GM19238 (cell line): ENCODE results near the gene LAMA5.

Experiments used
- DNase-seq: peaks from one replicate; pipeline ENCODE4 v3.0.0; 2011; ENCODE audit warnings: low spot score; ENCODE audit not compliant: insufficient read length

The LAMA5 gene

GRCh38 chr20:62317167-62317655, 49.9 kb downstream of the LAMA5 start:
- DNase-seq: no peak

- no peak for DNase-seq
These were observed 50.6 kb downstream of the LAMA5 start for GRCh38 chr20:62316331-62317166.

GRCh38 chr20:62315773-62316172, 51.3 kb downstream of the LAMA5 start:
- DNase-seq: no peak

GRCh38 chr20:62314711-62315302, 52.3 kb downstream of the LAMA5 start:
- no peak for DNase-seq

GRCh38 chr20:62314339-62314638, 52.8 kb downstream of the LAMA5 start:
- no peak for DNase-seq

GRCh38 chr20:62313460-62314338, 53.4 kb downstream of the LAMA5 start:
- no peak for DNase-seq

GRCh38 chr20:62313021-62313420, 54.1 kb downstream of the LAMA5 start:
- DNase-seq: no peak

- no peak for DNase-seq
These were observed 54.5 kb downstream of the LAMA5 start for GRCh38 chr20:62312662-62312977.

- no peak for DNase-seq
These were observed 55.1 kb downstream of the LAMA5 start for GRCh38 chr20:62311832-62312661.

GRCh38 chr20:62311150-62311549, 56.0 kb downstream of the LAMA5 start:
- DNase-seq: no peak

- DNase-seq: no peak
These were observed 56.4 kb downstream of the LAMA5 start for GRCh38 chr20:62310757-62311121.

- DNase-seq: no peak
These were observed 57.0 kb downstream of the LAMA5 start for GRCh38 chr20:62309947-62310756.

- DNase-seq: no peak
These were observed 57.7 kb downstream of the LAMA5 start for GRCh38 chr20:62309198-62309944.

GRCh38 chr20:62308102-62308822, 58.9 kb downstream of the LAMA5 start:
- no peak for DNase-seq

- DNase-seq: no peak
These were observed 59.6 kb downstream of the LAMA5 start for GRCh38 chr20:62307226-62308101.

- DNase-seq: no peak
These were observed 60.5 kb downstream of the LAMA5 start for GRCh38 chr20:62306414-62307187.

GRCh38 chr20:62305765-62306413, 61.2 kb downstream of the LAMA5 start:
- DNase-seq: no peak
